GM19455 (cell line): ENCODE data around the gene BARD1.
A peak's percentile ranks its signal among the peaks of the same experiment; 100 is the strongest.
"Not testable (repeated sequence)": the region's sequence is repeated elsewhere in the genome, so short reads cannot be mapped to it uniquely, and the experiment has no call there.

Source experiments
- ATAC-seq: cut with Tn5 transposase; IDR thresholded peaks from one replicate; pipeline ENCODE4 v1.9.1; 2021; ENCODE audit not compliant: unreplicated experiment

BARD1 gene

GRCh38 chr2:214772443-214773015, 37.0 kb downstream of the BARD1 start:
- no peak for ATAC-seq

GRCh38 chr2:214765180-214765579, 44.3 kb downstream of the BARD1 start:
- ATAC-seq, result no peak

- no peak for ATAC-seq
Measured at GRCh38 chr2:214753455-214753854, 56.0 kb downstream of the BARD1 start.

GRCh38 chr2:214750529-214750928, 59.0 kb downstream of the BARD1 start:
- ATAC-seq, result no peak

GRCh38 chr2:214747992-214748391, 61.5 kb downstream of the BARD1 start:
- no peak for ATAC-seq

- peak; percentile 42 for ATAC-seq
Measured at GRCh38 chr2:214742119-214742518, 67.4 kb downstream of the BARD1 start.

- no peak for ATAC-seq
Measured at GRCh38 chr2:214740867-214741395, 68.6 kb downstream of the BARD1 start.

GRCh38 chr2:214737188-214737587, 72.3 kb downstream of the BARD1 start:
- ATAC-seq, result peak; percentile 97

GRCh38 chr2:214730800-214731407, 78.6 kb downstream of the BARD1 start:
- ATAC-seq, result no peak

- no peak for ATAC-seq
Measured at GRCh38 chr2:214730248-214730647, 79.2 kb downstream of the BARD1 start.

- ATAC-seq, result no peak
Measured at GRCh38 chr2:214724741-214725140, 84.7 kb downstream of the BARD1 start.

- not testable (repeated sequence) for ATAC-seq
Measured at GRCh38 chr2:214717837-214718236, 91.6 kb downstream of the BARD1 start.

- no peak for ATAC-seq
Measured at GRCh38 chr2:214716811-214717560, 92.5 kb downstream of the BARD1 start.

GRCh38 chr2:214715025-214715424, 94.5 kb downstream of the BARD1 start:
- ATAC-seq, result no peak

GRCh38 chr2:214713080-214713830, 96.2 kb downstream of the BARD1 start:
- no peak for ATAC-seq

- ATAC-seq, result no peak
Measured at GRCh38 chr2:214710729-214711128, 98.8 kb downstream of the BARD1 start.

- ATAC-seq, result no peak
Measured at GRCh38 chr2:214706986-214707385, 102.5 kb downstream of the BARD1 start.

GRCh38 chr2:214699236-214699635, 110.2 kb downstream of the BARD1 start:
- ATAC-seq, result no peak

GRCh38 chr2:214696681-214697080, 112.8 kb downstream of the BARD1 start:
- ATAC-seq, result no peak

- no peak for ATAC-seq
Measured at GRCh38 chr2:214695789-214696188, 113.7 kb downstream of the BARD1 start.

- peak; percentile 69 for ATAC-seq
Measured at GRCh38 chr2:214683557-214683956, 125.9 kb downstream of the BARD1 start.
